Measurements from ENCODE around the gene ZNF22.

Gene ZNF22

GRCh38 chr10:44993226-44993921 lies 7.3 kb upstream of the ZNF22 start:
- Histone ChIP-seq H3K9ac (ENCODE audit: low read length in 2 of 2) (no peak overlapping the region), H3K27me3 (ENCODE audit: control insufficient read depth in 1 of 2, insufficient read depth in 2 of 2, low read length in 2 of 2) (no peaks in the 10 kb centered on the region), H3K27ac (ENCODE audit: low read length) (no peak overlapping the region), H3K4me1 (ENCODE audit: control insufficient read depth, insufficient read depth, low read length) (peaks cover 51% of the 10 kb centered on the region), H3K36me3 (ENCODE audit: control insufficient read depth in 2 of 2, insufficient read depth in 2 of 2, low read length in 2 of 2) (peaks cover 18 to 26% of the 10 kb centered on the region in 2 donors), H3K9me3 (ENCODE audit: control insufficient read depth in 2 of 2, low read length in 2 of 2) (no peaks in the 10 kb centered on the region), H3K4me3 (ENCODE audit: low read length in 2 of 2) (no peak overlapping the region)

DNA sequence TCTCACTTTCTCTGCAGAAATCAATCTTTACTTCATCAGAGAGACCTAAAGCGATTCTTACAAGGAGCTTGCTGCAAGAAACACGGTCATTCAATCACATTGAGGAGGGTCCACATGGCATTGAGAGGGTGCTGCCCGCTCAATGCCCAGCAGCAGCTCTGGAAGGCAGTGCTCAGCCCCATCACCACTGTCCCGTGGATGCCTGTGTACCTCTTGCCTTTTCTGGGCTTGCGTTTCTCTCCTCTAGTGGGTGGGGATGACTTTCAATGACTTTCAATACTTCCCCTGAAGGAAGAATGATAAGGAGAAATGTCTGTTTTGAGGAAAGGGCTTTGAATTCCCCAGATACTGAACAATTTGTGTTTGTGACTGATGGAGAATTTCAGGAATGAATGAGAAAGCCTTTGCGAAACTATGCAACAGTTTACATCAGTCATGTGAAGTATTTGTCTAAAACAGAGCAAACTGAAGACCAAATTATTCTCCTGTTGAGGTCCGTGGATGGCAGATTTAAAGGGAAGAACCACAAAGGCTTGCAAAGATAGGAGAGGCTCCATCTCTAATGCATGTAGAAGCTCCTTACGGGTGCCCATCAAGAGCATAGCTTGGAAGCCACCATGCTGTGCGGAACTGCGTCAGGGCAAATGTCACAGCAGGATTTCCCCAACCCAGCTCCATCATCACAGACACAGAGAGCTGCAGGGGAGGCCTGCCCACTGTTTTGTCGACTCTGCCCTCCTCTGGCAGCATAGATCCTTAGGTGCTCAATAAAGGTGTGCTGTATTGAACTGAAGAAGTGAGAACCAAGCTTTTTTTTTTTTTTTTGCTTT lies 6.6 kb upstream of the ZNF22 start:
- no peak overlapping the region for H3K9ac ChIP-seq (ENCODE audit: low read length in 2 of 2)
- peaks cover 51% of the 10 kb centered on the region for H3K4me1 ChIP-seq (ENCODE audit: control insufficient read depth, insufficient read depth, low read length)
- H3K9me3 ChIP-seq (ENCODE audit: control insufficient read depth in 2 of 2, low read length in 2 of 2): no peaks in the 10 kb centered on the region
- peaks cover 12 to 20% of the 10 kb centered on the region in 2 donors for H3K36me3 ChIP-seq (ENCODE audit: control insufficient read depth in 2 of 2, insufficient read depth in 2 of 2, low read length in 2 of 2)
- peak overlapping the region; percentile 85 for H3K27ac ChIP-seq (ENCODE audit: low read length)
- no peak overlapping the region for H3K4me3 ChIP-seq (ENCODE audit: low read length in 2 of 2)
- no peaks in the 10 kb centered on the region for H3K27me3 ChIP-seq (ENCODE audit: control insufficient read depth in 1 of 2, insufficient read depth in 2 of 2, low read length in 2 of 2)

GRCh38 chr10:44994752-44995530 lies 5.8 kb upstream of the ZNF22 start:
- Histone ChIP-seq H3K4me1 (ENCODE audit: control insufficient read depth, insufficient read depth, low read length) (peaks cover 54% of the 10 kb centered on the region), H3K4me3 (ENCODE audit: low read length in 2 of 2) (peak overlapping the region in 1 of 2 donors; percentile 15), H3K9me3 (ENCODE audit: control insufficient read depth in 2 of 2, low read length in 2 of 2) (no peaks in the 10 kb centered on the region), H3K36me3 (ENCODE audit: control insufficient read depth in 2 of 2, insufficient read depth in 2 of 2, low read length in 2 of 2) (peaks cover 6 to 14% of the 10 kb centered on the region in 2 donors), H3K27ac (ENCODE audit: low read length) (peak overlapping the region; percentile 85), H3K27me3 (ENCODE audit: control insufficient read depth in 1 of 2, insufficient read depth in 2 of 2, low read length in 2 of 2) (no peaks in the 10 kb centered on the region), H3K9ac (ENCODE audit: low read length in 2 of 2) (peak overlapping the region in 1 of 2 donors; percentile 13)

DNA sequence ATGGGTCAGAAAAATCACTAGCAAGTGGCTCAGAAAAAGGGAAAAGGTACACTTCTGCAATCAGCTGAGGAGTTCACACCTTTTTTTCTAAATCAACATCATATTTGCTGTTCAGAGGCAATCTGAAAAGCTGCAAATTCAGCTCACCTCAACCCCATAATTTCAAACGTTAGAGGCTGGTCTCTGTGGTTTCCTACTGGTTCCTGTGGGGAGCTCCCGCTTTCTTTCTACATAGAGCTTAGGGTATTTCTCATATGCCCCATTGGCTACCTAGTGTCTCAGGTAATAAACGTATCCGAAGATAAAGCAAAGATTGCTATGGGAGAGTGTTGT lies 5.2 kb upstream of the ZNF22 start:
- H3K9ac ChIP-seq (ENCODE audit: low read length in 2 of 2): peak overlapping the region in 1 of 2 donors; percentile 13
- peaks cover 6 to 14% of the 10 kb centered on the region in 2 donors for H3K36me3 ChIP-seq (ENCODE audit: control insufficient read depth in 2 of 2, insufficient read depth in 2 of 2, low read length in 2 of 2)
- no peaks in the 10 kb centered on the region for H3K27me3 ChIP-seq (ENCODE audit: control insufficient read depth in 1 of 2, insufficient read depth in 2 of 2, low read length in 2 of 2)
- H3K4me3 ChIP-seq (ENCODE audit: low read length in 2 of 2): no peak overlapping the region
- H3K9me3 ChIP-seq (ENCODE audit: control insufficient read depth in 2 of 2, low read length in 2 of 2): no peaks in the 10 kb centered on the region
- H3K27ac ChIP-seq (ENCODE audit: low read length): peak overlapping the region; percentile 85
- H3K4me1 ChIP-seq (ENCODE audit: control insufficient read depth, insufficient read depth, low read length): peaks cover 59% of the 10 kb centered on the region

- H3K9ac ChIP-seq (ENCODE audit: low read length in 2 of 2): peak overlapping the region; percentile 21 to 37
- H3K4me3 ChIP-seq (ENCODE audit: low read length in 2 of 2): peak overlapping the region; percentile 1 to 47
- peak overlapping the region; percentile 85 for H3K27ac ChIP-seq (ENCODE audit: low read length)
- H3K9me3 ChIP-seq (ENCODE audit: control insufficient read depth in 2 of 2, low read length in 2 of 2): no peaks in the 10 kb centered on the region
- peaks cover 6 to 14% of the 10 kb centered on the region in 2 donors for H3K36me3 ChIP-seq (ENCODE audit: control insufficient read depth in 2 of 2, insufficient read depth in 2 of 2, low read length in 2 of 2)
- peaks cover 60% of the 10 kb centered on the region for H3K4me1 ChIP-seq (ENCODE audit: control insufficient read depth, insufficient read depth, low read length)
- no peaks in the 10 kb centered on the region for H3K27me3 ChIP-seq (ENCODE audit: control insufficient read depth in 1 of 2, insufficient read depth in 2 of 2, low read length in 2 of 2)
Measured at GRCh38 chr10:44995914-44996669, 4.6 kb upstream of the ZNF22 start.

- peaks cover 57% of the 10 kb centered on the region for H3K4me1 ChIP-seq (ENCODE audit: control insufficient read depth, insufficient read depth, low read length)
Measured at GRCh38 chr10:44997105-44997748, 3.5 kb upstream of the ZNF22 start.

DNA sequence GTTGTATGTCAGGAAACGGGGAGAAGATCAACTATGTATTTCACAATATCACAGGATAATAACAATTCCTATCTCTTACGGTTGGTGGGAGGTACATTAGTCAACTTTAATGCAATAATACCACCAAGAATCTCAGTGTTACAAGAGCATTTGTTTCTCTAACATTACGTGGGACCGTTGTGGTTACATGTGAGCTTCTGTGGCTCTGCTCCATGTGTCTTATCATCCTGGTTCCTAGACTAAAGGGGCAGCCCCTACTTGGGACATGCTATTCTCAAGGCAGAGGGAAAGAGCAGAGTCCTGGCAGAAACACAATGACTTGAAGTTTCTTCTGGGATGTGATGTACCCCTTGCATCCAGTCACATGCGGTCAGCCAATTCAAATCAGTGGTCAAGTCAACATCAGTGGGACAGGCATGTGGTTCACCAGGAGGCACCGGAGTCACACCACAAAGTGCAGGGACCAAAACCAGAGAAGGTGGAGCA lies 2.5 kb upstream of the ZNF22 start:
- no peaks in the 10 kb centered on the region for H3K9me3 ChIP-seq (ENCODE audit: control insufficient read depth in 2 of 2, low read length in 2 of 2)
- H3K36me3 ChIP-seq (ENCODE audit: control insufficient read depth in 2 of 2, insufficient read depth in 2 of 2, low read length in 2 of 2): peaks cover 6% of the 10 kb centered on the region in 2 donors
- peaks cover 51% of the 10 kb centered on the region for H3K4me1 ChIP-seq (ENCODE audit: control insufficient read depth, insufficient read depth, low read length)
- no peak overlapping the region for H3K4me3 ChIP-seq (ENCODE audit: low read length in 2 of 2)
- no peaks in the 10 kb centered on the region for H3K27me3 ChIP-seq (ENCODE audit: control insufficient read depth in 1 of 2, insufficient read depth in 2 of 2, low read length in 2 of 2)
- no peak overlapping the region for H3K9ac ChIP-seq (ENCODE audit: low read length in 2 of 2)
- H3K27ac ChIP-seq (ENCODE audit: low read length): peak overlapping the region; percentile 85

More at GRCh38 chr10:44997105-44997748, 3.5 kb upstream of the ZNF22 start:
- H3K27me3 ChIP-seq (ENCODE audit: control insufficient read depth in 1 of 2, insufficient read depth in 2 of 2, low read length in 2 of 2): no peaks in the 10 kb centered on the region
- H3K9ac ChIP-seq (ENCODE audit: low read length in 2 of 2): peak overlapping the region in 1 of 2 donors; percentile 37
- peaks cover 6 to 9% of the 10 kb centered on the region in 2 donors for H3K36me3 ChIP-seq (ENCODE audit: control insufficient read depth in 2 of 2, insufficient read depth in 2 of 2, low read length in 2 of 2)
- H3K9me3 ChIP-seq (ENCODE audit: control insufficient read depth in 2 of 2, low read length in 2 of 2): no peaks in the 10 kb centered on the region
- peak overlapping the region; percentile 85 for H3K27ac ChIP-seq (ENCODE audit: low read length)
- H3K4me3 ChIP-seq (ENCODE audit: low read length in 2 of 2): no peak overlapping the region

DNA sequence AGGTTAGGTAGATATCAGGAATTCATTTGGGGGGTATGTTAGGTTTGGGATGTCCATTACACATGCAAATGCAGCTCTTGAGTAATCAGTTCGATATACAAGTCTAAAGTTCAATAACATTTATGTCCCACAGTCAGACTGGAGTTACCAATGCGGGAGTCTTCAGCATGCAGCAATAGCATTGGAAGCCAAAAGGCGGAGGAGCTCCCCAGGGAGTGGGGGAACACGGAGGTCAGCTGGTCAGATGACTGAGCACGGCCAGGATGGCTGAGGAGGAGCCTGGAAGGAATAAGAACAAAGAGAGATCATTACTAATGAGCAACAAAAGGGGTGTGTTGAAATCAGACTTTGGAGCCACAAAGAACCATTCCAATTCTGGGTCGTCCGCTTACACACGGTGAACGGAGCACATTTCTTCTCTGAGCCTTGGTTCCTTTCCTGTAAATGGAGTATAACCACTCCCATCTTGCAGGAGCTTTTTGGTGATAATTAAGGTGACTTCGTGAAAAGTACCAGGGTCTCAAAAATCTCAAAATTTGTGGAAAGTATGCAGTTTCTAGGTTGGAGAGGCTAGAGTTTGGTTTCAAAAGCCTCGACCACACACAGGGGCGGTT lies 478 bp upstream of the ZNF22 start:
- peaks cover 42% of the 10 kb centered on the region for H3K4me1 ChIP-seq (ENCODE audit: control insufficient read depth, insufficient read depth, low read length)
- H3K36me3 ChIP-seq (ENCODE audit: control insufficient read depth in 2 of 2, insufficient read depth in 2 of 2, low read length in 2 of 2): peaks cover 5 to 11% of the 10 kb centered on the region in 2 donors
- peak overlapping the region; percentile 64 to 86 for H3K4me3 ChIP-seq (ENCODE audit: low read length in 2 of 2)
- peak overlapping the region; percentile 86 for H3K27ac ChIP-seq (ENCODE audit: low read length)
- H3K27me3 ChIP-seq (ENCODE audit: control insufficient read depth in 1 of 2, insufficient read depth in 2 of 2, low read length in 2 of 2): no peaks in the 10 kb centered on the region
- no peaks in the 10 kb centered on the region for H3K9me3 ChIP-seq (ENCODE audit: control insufficient read depth in 2 of 2, low read length in 2 of 2)
- H3K9ac ChIP-seq (ENCODE audit: low read length in 2 of 2): peak overlapping the region; percentile 83

DNA sequence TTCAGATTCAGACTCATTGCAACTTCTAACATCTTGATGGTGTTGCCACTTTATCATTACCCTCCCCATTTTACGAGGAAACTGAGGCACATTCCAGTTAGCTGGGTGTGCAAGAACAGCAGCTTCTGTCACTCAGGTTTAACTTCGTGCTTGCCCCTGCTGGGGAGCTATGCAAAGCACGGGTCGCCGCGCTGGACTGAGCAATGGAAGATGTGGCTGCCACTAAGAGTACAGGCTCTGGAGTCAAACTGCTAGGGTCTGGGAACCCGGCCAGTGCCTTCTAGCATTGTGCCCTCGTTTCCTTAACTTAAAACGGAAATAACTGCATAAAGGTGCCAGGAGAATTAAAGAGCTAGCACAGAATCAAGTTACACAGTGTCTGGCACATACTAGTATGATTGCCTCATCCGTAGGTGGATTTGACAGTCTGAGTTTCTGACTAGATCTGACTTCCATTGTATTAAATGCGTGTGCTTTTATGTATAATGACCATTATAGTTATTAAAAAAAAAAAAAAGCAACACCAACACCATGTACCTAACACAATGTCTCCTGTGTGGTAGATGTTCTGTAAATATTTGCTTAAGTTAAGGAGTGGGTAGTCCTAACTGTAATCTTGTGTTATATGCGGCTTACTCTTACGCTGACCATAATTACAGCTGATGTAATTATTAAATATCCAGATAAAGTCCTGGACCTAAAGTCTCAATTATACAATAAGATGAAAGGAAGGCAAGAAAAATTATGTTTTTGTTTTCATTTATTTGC lies 842 bp downstream of the ZNF22 start:
- Histone ChIP-seq H3K27ac (ENCODE audit: low read length) (peak overlapping the region; percentile 86), H3K9ac (ENCODE audit: low read length in 2 of 2) (peak overlapping the region; percentile 83 to 84), H3K4me1 (ENCODE audit: control insufficient read depth, insufficient read depth, low read length) (peaks cover 28% of the 10 kb centered on the region), H3K27me3 (ENCODE audit: control insufficient read depth in 1 of 2, insufficient read depth in 2 of 2, low read length in 2 of 2) (no peaks in the 10 kb centered on the region), H3K36me3 (ENCODE audit: control insufficient read depth in 2 of 2, insufficient read depth in 2 of 2, low read length in 2 of 2) (peaks cover 10 to 15% of the 10 kb centered on the region in 2 donors), H3K4me3 (ENCODE audit: low read length in 2 of 2) (peak overlapping the region; percentile 86 to 91), H3K9me3 (ENCODE audit: control insufficient read depth in 2 of 2, low read length in 2 of 2) (no peaks in the 10 kb centered on the region)
